HG02970 (cell line): ENCODE results near the gene SELENON.
"Not testable (repeated sequence)": the region's sequence is repeated elsewhere in the genome, so short reads cannot be mapped to it uniquely, and the experiment has no call there.

ENCODE experiments used
- ATAC-seq: cut with Tn5 transposase; IDR thresholded peaks from one replicate; pipeline ENCODE4 v1.9.1; 2021; ENCODE audit warnings: mild to moderate bottlenecking, moderate library complexity, moderate number of reproducible peaks; ENCODE audit not compliant: unreplicated experiment, low FRiP score

SELENON gene

DNA sequence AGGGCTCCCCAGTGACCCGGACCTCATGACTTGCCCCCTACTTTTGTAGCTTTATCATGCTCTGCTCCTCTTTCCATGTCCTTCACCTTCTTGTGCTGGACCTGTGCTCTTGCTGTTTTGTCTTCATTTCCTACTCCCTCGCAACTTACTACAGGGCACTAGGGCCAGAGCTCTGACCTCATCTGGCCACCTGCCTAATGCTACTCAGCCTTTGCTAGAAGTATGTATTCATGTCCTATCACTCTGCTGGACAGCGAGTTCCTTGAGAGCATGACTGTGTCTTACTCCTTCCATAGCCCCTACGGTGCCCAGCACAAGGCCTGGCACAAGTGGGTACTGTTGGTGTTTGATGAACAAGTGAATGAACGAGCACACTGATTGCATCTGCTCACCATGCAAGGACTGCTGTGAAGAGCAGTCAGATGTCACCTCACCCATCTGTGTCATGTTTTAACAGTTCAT is 21.7 kb downstream of the SELENON start:
- ATAC-seq: no peak

DNA sequence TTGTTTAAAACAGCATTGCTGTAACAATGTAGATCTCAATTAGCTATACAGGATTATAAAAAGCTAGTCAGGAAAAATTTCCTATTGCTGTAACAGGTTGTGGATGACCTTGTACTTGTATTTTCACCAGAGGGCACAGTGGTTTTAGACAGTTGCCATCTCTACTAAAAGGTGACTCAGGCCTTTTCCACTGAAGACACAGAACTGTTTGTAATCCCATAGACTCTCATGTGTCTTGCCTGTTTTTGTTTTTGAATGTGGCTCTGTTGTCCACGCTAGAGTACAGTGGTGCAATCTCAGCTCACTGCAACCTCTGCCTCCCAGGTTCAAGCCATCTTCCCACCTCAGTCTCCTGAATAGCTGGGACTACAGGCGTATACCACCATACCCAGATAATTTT is 25.6 kb downstream of the SELENON start:
- no peak for ATAC-seq

DNA sequence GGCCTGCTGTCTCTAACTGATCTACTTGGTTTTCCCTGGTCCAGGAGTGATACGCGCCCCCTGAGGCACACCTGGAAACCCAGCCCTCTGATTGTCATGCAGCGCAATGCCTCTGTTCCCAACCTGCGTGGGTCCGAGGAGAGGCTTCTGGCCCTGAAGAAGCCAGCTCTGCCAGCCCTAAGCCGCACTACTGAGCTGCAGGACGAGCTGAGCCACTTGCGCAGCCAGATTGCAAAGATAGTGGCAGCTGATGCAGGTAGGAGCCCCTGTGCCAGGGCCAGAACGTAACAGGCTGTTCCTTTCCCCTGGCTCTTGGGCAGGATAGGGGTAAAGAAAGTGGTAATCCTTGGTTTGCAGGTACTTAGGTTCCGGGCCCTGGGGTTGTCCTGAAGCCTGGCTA is 26.6 kb downstream of the SELENON start:
- ATAC-seq: no peak

DNA sequence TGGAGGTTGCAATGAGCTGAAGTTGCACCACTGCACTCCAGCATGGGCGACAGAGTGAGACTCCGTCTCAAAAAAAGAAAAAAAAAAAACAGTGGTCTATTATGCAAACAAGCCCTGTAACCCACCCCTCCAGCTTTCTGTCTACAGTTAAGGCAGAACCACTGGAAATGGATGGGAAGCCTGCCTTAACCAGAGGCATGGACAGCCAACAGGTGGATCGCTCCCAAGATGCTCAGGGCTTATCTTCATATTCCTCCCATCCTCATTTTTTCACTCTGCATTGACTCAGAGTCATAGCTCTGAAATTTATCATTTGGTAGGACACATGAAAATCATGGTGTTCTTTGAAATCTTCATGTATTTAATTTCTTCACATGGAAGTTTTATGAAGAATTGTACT is 28.5 kb downstream of the SELENON start:
- no peak for ATAC-seq

DNA sequence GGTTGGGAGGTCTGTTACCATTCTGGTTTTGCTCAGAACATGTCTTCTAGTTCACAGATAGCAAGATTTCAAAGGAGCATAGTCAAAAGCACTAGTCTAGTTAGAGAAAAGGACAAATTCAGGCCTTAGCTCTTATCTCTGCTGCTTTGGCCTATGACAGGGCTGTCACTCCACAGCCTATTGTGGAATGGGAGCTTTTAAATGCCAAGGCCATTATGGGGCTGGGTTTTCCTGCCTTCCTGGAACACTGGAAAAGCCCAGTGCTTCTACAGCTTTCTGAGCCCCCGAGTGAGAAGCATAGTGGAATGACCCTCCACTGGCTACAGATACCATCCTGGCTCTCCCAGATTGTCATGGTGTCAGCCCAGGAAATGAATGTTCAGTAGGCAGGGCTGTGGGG is 29.1 kb downstream of the SELENON start:
- ATAC-seq: no peak

DNA sequence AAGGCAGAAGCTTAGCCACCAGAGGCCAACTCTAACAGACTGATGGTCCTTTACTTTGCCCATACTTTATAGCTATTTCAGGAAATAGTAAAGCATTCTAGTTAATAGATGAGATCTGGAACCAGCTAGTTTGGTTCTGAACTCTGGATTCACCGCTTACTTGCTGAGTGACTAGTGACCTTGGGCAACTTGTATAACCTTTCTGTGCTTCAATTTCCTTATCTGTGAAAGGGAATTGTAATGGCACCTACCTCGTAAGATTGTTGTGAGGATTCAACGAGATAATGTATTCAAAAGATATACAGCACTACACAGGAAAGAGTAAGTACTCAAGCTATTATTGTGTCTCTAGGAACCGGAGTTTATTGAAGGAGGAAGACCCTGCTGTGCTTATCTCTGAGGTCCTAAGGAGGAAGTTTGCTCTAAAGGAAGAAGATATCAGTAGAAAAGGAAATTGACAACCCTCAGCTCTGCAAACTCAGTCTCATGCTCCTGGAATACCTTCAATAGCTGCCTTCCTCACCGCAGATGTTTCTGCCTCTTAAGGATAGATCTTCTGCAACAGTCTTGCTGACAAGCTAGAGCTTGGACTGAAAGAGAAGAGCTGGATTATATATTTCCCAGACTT is 31.7 kb downstream of the SELENON start:
- ATAC-seq: no peak

DNA sequence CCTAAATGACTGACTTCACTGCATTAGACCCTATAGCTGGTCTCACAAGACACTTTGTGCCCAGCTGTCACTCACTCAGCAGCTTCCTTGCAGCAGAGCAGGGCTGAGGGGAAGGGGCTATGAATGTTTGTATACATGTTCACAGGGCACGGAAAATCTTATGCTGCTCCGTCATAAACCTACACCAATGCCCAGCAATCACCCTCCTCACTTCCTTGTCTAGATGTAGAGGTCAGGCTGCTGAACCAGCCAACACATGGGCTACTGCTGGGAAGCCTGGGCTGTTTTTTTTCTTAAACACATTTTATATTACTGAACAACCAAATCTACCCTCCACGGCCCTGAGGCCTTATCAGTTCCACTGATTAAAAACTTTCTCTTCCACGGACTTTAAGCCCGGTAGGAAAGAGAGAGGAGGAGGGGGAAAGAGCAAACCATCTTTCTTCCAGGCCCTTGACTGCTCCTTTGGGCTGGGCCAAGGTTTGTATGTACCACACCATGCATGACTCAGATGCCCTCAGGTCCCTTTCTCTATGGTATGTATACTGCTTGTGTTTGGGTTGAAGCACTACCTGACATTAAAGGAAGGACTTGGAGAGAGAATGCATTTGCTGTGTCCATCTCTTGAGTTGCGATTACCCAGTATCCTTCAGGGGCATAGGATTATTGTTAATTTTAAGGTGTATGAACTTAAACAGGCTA is 32.5 kb downstream of the SELENON start:
- no peak for ATAC-seq

DNA sequence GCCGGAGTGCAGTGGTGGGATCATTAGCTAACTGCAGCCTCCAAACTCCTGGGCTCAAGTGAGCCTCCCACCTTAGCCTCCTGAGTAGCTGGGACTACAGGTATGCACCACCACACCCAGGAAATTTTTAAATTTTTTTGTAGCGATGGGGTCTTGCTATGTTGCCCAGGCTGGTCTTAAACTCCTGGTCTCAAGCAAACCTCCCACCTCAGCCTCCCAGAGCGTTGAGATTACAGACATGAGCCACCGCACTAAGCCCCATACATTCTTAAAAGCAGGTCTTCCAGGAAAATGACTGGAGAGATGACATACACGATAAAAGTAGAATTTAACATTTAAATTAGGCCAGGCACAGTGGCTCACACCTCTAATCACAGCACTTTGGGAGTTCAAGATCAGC is 33.2 kb downstream of the SELENON start:
- ATAC-seq: no peak

DNA sequence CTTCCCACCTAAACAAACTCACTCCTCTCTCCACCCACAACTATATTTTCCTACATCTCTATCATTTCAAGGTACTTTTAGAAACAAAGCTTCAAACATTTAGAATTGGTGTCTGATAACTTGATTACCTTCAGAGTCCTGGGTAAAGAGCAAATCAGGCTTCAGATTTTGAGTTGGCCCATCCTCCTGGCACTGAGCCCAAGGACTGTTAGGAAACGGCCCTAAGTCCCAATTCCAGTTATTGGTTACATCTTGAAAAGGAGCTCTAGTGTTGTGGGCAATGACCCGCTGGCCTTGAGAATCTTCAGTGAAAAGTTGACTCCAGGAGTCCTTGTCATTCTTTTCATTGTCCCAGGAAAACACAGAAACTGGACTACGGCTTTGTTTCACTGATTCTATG is 34.9 kb downstream of the SELENON start:
- no peak for ATAC-seq

DNA sequence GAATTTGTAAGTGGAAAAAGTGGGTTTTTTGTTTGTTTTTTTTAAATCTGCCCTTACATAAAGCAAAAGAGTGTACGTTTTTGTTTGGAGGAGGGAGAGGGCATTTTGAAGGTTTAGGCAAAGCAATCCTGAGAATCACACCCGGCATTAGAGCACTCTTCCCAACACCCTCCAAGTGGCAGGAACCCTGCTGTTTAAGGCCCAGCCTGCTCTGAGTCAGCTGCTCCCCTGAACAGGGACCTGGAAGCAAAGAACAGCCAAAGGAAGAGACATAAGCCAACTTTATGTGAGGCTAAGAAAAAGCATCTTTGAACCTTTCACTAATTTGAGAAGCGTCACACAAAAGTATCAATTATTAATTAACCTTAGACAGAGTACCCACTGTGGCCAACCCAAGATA is 36.7 kb downstream of the SELENON start:
- ATAC-seq: no peak

DNA sequence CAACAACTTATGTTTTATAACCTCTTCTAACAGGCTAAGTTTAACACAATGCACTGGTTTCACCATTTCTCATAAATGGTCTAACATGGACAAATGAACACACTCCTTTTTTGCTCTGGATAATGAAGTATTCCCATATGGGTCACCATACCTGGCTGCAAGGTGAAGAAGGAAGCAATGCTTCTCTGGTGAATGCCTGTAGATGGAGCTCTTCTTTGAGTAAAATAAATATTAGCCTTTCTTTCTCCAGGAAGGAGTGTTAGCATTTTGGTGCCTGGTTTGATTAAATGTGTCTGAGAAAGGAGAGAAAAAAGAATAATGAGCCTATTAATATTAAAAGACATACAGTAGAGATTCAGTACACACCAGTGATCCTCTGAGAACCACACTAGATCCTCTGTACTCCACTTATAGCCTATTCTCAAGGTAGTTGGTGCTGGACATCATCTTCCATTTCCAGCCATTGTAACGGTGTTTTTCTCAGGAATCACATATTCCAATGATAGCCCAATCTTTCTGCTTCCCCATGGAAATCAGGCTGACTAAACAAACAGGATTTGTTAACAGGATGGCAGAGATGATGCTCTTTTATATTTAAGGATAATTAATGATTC is 37.4 kb downstream of the SELENON start:
- ATAC-seq: no peak

DNA sequence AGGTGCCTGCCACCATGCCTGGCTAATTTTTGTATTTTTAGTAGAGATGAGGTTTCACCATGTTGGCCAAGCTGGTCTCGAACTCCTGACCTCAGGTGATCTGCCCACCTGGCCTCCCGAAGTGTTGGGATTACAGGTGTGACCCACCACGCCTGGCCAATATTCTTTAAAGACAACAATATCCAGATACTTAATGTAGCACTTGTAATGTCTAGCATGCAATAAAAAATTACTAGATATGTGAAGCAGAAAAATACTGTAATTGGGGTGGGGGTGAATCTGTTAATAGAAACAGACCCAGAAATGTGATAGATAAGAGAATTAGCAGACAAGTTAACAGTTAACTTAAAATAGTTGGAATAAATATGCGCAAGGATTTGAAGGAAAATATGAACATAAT is 39.8 kb downstream of the SELENON start:
- ATAC-seq: not testable (repeated sequence)

DNA sequence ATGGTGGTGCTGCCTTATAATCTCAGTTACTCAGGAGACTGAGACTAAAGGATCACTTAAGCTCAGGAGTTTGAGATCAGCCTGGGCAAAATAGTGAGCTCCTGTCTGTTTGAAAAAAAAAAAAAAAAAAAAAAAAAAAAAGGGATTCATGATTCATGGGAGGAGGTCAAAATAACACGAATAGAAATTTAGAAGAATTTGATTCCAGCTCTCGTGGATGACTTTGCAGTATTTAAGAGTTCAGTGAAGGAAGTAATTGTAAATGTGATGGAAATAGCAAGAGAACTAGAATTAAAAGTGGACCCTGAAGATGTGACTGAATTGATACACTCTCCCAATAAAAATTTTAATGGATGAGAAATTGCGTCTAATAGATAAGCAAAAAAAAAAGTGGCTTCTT is 43.5 kb downstream of the SELENON start:
- no peak for ATAC-seq

DNA sequence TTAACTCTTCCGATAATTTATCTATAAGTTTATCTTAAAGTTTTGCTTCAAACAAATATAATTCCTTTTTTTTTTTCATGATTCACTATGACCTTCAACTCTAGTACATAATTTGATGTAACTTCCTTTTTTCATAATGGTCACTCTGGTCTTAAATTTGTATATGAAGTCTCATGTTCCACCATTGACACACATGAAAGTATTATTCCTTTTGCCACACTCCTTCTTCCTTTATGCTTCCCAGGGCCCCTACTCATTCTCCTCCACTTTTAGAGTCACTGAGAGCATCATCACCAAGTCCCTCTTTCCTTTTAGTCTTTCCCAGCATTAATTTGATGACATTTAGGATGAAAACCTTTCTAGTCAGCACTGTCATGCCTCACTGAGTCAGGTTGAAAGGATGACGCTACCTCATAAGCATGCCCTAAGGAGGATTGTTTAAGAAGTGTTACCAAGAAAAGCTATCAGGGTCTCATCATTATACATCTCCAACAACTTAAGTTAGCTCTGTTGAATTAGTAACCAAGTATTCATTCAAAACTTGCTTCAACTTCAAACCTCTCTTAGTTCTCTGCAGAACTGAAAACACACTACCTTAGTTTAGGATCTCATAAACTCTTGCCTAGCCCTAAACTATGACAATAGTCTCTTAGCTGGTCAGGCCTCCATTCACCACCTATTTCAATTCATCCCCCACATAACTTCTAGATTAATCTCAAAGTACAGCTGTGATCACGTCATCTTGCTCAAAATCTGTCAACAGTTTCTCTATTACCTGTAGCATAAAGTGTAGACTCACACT is 44.7 kb downstream of the SELENON start:
- ATAC-seq: no peak

DNA sequence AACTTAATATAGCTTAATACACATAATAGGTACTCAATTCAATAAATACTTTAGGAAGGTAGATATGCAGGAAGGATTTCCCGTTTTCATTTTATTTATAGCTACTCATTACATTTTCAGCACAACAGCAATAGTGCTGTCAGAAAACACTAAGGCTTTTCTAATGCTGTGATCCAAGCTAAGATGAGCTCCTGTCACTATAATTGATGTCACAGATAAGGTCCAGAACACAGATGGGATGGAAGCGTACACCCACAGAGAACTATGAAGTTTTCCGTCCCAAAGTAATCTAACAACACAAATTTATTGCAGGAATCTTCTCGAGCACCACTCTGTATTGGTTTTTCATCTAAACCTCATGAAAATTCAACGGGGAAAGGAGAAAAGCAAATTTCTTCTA is 45.7 kb downstream of the SELENON start:
- ATAC-seq: no peak

DNA sequence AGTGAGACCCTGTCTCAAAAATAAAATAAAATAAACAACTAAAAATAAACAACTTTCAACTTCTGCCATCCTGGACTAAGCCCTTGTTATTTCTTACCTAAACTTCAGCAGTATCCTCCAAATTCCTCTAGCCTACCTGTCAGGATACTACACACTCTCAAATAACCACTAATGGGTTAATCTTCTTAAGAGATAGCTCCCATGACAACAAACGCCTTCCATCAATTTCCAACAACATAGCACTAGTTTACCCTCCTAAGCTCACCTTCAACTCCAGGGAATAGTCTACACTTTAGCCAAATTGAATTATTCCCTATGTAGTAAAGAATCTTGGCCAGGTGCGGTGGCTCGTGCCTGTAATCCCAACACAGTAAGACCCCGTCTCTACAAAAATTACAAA is 47.9 kb downstream of the SELENON start:
- no peak for ATAC-seq

DNA sequence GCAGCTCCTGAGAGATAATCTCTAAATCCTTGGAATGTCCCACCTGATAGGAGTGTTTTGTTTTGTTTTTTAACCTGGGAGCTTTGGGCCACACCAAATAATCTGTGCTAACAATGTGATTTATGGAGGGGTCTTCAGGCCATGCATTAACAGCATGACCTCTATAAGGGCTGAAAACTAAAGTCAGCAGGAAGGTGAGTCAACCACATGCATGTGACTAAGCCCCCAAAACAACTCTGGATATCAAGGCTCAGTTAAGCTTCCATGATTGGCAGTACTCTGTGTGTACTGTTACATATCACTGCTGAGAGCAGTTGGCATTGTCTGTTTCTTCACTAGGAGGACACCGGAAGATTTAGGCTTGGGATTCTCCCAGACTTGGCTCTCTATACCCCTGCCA is 48.5 kb downstream of the SELENON start:
- no peak for ATAC-seq

DNA sequence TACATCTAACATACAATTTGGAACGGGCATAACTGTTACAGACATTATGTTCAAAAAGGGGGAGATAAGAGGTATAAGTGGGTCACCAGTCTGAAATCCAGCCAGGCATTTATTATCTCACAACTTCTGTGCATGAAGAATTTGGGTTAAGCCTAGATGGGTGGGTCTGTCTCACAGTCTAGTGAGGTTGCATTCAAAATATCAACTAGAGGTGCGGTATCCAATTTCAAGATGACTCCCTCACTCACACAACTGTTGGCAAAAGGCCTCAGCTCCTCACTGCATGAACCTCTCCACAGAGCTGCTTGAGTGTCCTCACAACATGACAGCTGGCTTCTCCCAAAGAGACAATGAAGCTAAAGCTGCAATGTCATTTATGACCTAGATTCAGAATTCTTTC is 54.6 kb downstream of the SELENON start:
- no peak for ATAC-seq

DNA sequence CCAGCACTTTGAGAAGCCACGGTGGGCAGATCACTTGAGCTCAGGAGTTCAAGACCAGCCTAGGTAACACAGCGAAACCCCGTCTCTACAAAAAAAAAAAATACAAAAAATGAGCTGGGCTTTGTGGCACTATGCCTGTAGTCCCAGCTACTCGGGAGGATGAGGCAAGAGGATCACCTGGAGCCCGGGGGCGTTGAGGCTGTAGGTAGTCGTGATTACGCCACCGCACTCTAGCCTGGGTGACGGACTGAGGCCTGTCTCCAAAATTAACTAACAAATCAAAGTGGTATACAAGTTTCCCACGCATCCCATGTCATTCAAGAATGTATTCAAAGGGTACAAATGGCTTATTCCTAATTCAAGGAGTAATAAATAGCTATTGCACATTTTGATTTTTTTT is 56.9 kb downstream of the SELENON start:
- no peak for ATAC-seq

DNA sequence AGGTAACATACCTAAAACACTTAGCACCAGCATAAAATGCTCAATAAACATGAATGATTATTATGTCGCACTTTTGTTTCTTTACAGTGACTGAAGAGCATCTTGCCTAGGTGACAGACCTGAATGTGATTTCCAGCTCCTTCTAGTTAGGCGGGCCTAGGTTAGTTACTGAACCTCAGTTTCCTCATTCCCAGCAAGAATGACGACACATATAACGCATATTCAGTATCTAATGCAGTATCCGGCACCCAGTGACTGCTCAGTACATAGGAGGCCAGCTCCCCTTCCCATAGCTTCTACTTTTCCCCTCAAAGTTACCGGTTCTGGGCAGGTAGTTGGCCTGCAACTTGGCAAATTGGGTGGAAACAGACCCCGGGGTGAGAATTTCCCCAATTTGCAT is 58.5 kb downstream of the SELENON start:
- no peak for ATAC-seq
